HG02943 (cell line): ENCODE measurements around the gene TGM2.

Source experiments
- ATAC-seq: cut with Tn5 transposase; IDR thresholded peaks from one replicate; pipeline ENCODE4 v1.9.1; 2021; ENCODE audit warnings: mild to moderate bottlenecking, low read depth, moderate library complexity; ENCODE audit not compliant: unreplicated experiment

Gene TGM2

GRCh38 chr20:38162878-38163875 lies 1.9 kb downstream of the TGM2 start:
- ATAC-seq = no peak

GRCh38 chr20:38162149-38162548 lies 2.9 kb downstream of the TGM2 start:
- no peak for ATAC-seq

GRCh38 chr20:38161412-38161774 lies 3.7 kb downstream of the TGM2 start:
- no peak for ATAC-seq

GRCh38 chr20:38159957-38160756 lies 4.9 kb downstream of the TGM2 start:
- ATAC-seq = no peak

- no peak for ATAC-seq
Observed at GRCh38 chr20:38159566-38159956, 5.5 kb downstream of the TGM2 start.

GRCh38 chr20:38158701-38159351 lies 6.2 kb downstream of the TGM2 start:
- ATAC-seq = no peak

GRCh38 chr20:38157635-38158495 lies 7.2 kb downstream of the TGM2 start:
- ATAC-seq = no peak

- no peak for ATAC-seq
Observed at GRCh38 chr20:38156888-38157634, 8.0 kb downstream of the TGM2 start.

GRCh38 chr20:38156280-38156679 lies 8.8 kb downstream of the TGM2 start:
- no peak for ATAC-seq

- no peak for ATAC-seq
Observed at GRCh38 chr20:38155811-38156210, 9.3 kb downstream of the TGM2 start.

- no peak for ATAC-seq
Observed at GRCh38 chr20:38153401-38153800, 11.7 kb downstream of the TGM2 start.

- no peak for ATAC-seq
Observed at GRCh38 chr20:38152621-38153221, 12.3 kb downstream of the TGM2 start.

GRCh38 chr20:38152175-38152620 lies 12.9 kb downstream of the TGM2 start:
- ATAC-seq = no peak

GRCh38 chr20:38151455-38151854 lies 13.6 kb downstream of the TGM2 start:
- ATAC-seq = no peak

GRCh38 chr20:38150335-38151170 lies 14.5 kb downstream of the TGM2 start:
- no peak for ATAC-seq

- no peak for ATAC-seq
Observed at GRCh38 chr20:38148328-38149102, 16.6 kb downstream of the TGM2 start.

- no peak for ATAC-seq
Observed at GRCh38 chr20:38147751-38148150, 17.3 kb downstream of the TGM2 start.
